Raji (cell line): ENCODE measurements around the gene ARVCF.

Experiments used
- POLR2A ChIP-seq: IDR thresholded peaks from 2 replicates; pipeline ENCODE4 v1.6.1; 2011; ENCODE audit warnings: low read depth, low read length, control low read depth; ENCODE audit not compliant: insufficient read depth

The ARVCF gene

GRCh38 chr22:20009018-20009491 lies 7.6 kb downstream of the ARVCF start:
- no peak for TF ChIP-seq POLR2A

GRCh38 chr22:20008221-20008995 lies 8.2 kb downstream of the ARVCF start:
- no peak for TF ChIP-seq POLR2A

- TF ChIP-seq POLR2A: no peak
Measured at GRCh38 chr22:20004464-20004863, 12.2 kb downstream of the ARVCF start.

GRCh38 chr22:20003304-20003703 lies 13.3 kb downstream of the ARVCF start:
- no peak for TF ChIP-seq POLR2A

GRCh38 chr22:20002636-20003035 lies 14.0 kb downstream of the ARVCF start:
- TF ChIP-seq POLR2A: no peak

GRCh38 chr22:20002128-20002527 lies 14.5 kb downstream of the ARVCF start:
- no peak for TF ChIP-seq POLR2A

DNA sequence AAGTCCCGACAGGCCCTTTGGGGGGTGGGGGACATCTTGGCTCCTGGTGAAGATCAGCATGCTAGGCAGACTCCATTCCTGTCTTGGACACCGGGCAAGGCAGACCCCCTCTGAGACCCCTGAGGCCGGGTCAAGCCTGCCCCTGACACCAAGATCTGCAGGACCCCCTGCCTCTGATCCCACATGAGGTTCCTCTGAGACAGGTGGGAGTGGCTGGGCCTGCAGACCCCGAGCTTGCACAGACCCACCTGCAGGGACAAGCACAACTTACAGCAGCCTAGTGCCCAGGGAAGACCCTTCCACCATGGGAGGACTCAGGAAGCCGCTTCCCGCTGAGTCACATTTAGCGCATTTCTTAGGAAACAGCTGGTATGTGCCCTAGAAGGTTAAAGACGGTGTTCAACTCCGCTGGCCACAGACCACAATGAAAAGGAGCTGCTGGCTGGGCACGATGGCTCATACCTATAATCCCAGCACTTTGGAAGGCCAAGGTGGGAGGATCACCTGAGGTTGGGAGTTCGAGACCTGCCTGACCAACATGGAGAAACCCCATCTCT lies 15.5 kb downstream of the ARVCF start:
- TF ChIP-seq POLR2A: no peak

GRCh38 chr22:20000246-20001081 lies 16.2 kb downstream of the ARVCF start:
- no peak for TF ChIP-seq POLR2A

GRCh38 chr22:19998991-19999820 lies 17.4 kb downstream of the ARVCF start:
- no peak for TF ChIP-seq POLR2A

- TF ChIP-seq POLR2A: no peak
Measured at GRCh38 chr22:19998232-19998951, 18.2 kb downstream of the ARVCF start.

GRCh38 chr22:19997561-19998231 lies 18.9 kb downstream of the ARVCF start:
- TF ChIP-seq POLR2A: no peak

DNA sequence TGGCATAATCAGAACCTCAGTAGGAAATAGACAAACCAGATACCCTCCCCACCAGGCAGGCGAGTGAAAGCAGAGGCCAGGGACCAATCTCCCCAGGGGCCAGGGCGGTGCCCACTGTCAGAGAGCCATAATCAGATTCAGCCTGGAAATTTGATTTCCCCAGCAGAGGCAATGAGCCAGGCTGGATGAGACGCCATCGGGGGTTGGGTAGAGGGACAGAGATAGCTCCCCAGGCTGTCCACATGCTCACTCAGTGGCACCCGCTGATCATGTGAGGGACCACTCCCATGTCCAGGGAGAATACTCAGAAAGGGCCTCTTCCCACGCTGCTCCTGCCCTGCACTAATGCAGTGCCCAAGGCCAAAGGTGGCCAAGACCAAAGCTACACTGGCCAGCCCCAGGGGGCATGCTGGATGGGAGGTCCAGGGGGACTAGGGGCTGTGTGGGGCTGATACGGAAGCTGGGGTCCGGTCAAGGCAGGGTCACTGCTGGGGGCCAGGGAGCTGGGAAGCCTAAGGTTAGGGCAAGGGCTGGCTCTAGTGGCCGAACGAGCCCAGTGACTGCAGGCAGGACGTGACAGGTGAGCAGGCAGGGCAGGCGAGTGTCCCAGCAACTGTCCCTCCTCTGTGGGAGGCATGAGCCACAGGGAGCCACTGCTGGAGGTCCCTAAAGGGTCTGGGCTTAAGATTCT lies 19.8 kb downstream of the ARVCF start:
- no peak for TF ChIP-seq POLR2A
